T-cell (primary cell): ENCODE results near the gene PREX1. TPM values are rescaled to one million over a fixed set of nuclear protein-coding genes. Genes with fewer than 3 reads are reported as not detected.

Experiments used
- ATAC-seq, 4 experiments: fragments of 200-7000 bp in 3 of 4; fragments of 150-1000 bp in 1 of 4; cut with Tn5 transposase; replicated peaks in 1 of 4; 1 replicate in 3 of 4; 2 replicates in 1 of 4; pipeline ENCODE4 v1.10.0; 2021; ENCODE audit warnings: moderate library complexity in 3 of 4, mild to moderate bottlenecking in 2 of 4, moderate number of reproducible peaks in 1 of 4
- CTCF ChIA-PET, 2 donors: fragments of 300-600 bp; sonication (Branson Sonifier 250); formaldehyde crosslinking; loops; one replicate each; lab custom pipeline; 2022; ENCODE audit warnings: antibody characterized with exemption in 2 of 2; lab: Charles Lee
- POLR2A ChIA-PET, 2 donors: fragments of 300-600 bp; sonication (Branson Sonifier 250); formaldehyde crosslinking; loops; one replicate each; lab custom pipeline; 2022; ENCODE audit warnings: antibody characterized with exemption in 2 of 2; lab: Charles Lee
- DNase-seq, 35 experiments: peaks; one replicate each; pipeline versions ENCODE4 v3.0.0 to v3.0.0-alpha.2; 2013 to 2023
- H3K27ac ChIP-seq: one replicate; pipeline ENCODE4 v1.5.1; 2013; ENCODE audit warnings: low read length
- H3K27me3 ChIP-seq, 2 experiments: replicated peaks in 1 of 2; 1 replicate in 1 of 2; 2 replicates in 1 of 2; pipeline versions ENCODE4 v1.6.1 to v1.7.0; 2013; ENCODE audit warnings: low read length in 1 of 2, mixed read lengths in 1 of 2; ENCODE audit not compliant: control insufficient read depth in 2 of 2, insufficient read depth in 2 of 2; ENCODE audit errors: extremely low read depth in 1 of 2
- H3K36me3 ChIP-seq, 2 donors: 1 replicate in 1 of 2; 2 replicates in 1 of 2; pipeline versions ENCODE4 v1.6.1 to v1.7.0; 2013; ENCODE audit warnings: low read length in 1 of 2; ENCODE audit not compliant: control insufficient read depth in 2 of 2, insufficient read depth in 1 of 2; ENCODE audit errors: extremely low read depth in 1 of 2
- H3K4me1 ChIP-seq, 2 experiments: 1 replicate in 1 of 2; 2 replicates in 1 of 2; pipeline versions ENCODE4 v1.6.1 to v1.7.0; 2013; ENCODE audit warnings: low read length in 2 of 2, mixed read lengths in 1 of 2; ENCODE audit not compliant: insufficient read depth in 2 of 2, control insufficient read depth in 1 of 2; ENCODE audit errors: extremely low read depth in 1 of 2
- H3K4me3 ChIP-seq, 2 donors: 1 replicate in 1 of 2; 2 replicates in 1 of 2; pipeline versions ENCODE4 v1.5.1 to v1.7.0; 2013; ENCODE audit warnings: mild to moderate bottlenecking in 2 of 2, low read length in 1 of 2, moderate library complexity in 1 of 2; ENCODE audit not compliant: control insufficient read depth in 1 of 2; ENCODE audit errors: extremely low read depth in 1 of 2
- H3K9me3 ChIP-seq: 2 replicates; pipeline ENCODE4 v1.7.0; 2013
- H3K27ac Mint-ChIP-seq, 2 donors: one replicate each; pipeline ENCODE4 v1.8.0; 2020 to 2021; ENCODE audit warnings: mild to moderate bottlenecking in 2 of 2, mixed read lengths in 2 of 2
- H3K27me3 Mint-ChIP-seq, 2 donors: one replicate each; pipeline ENCODE4 v1.8.0; 2021 to 2022; ENCODE audit warnings: mixed read lengths in 2 of 2
- H3K36me3 Mint-ChIP-seq: one replicate; pipeline ENCODE4 v1.8.0; 2021; ENCODE audit warnings: mixed read lengths
- H3K4me1 Mint-ChIP-seq, 3 donors: one replicate each; pipeline ENCODE4 v1.8.0; 2020 to 2022; ENCODE audit warnings: mixed read lengths in 3 of 3, mild to moderate bottlenecking in 1 of 3
- H3K4me3 Mint-ChIP-seq, 3 donors: one replicate each; pipeline ENCODE4 v1.8.0; 2020 to 2022; ENCODE audit warnings: mild to moderate bottlenecking in 3 of 3, mixed read lengths in 3 of 3, moderate library complexity in 3 of 3
- H3K9me3 Mint-ChIP-seq, 3 donors: one replicate each; pipeline ENCODE4 v1.8.0; 2020 to 2022; ENCODE audit warnings: mixed read lengths in 3 of 3
- WGBS: methylation state at CpG from one replicate; pipeline ENCODE4 v1.1.5; 2013; ENCODE audit warnings: missing lambda C conversion rate; ENCODE audit not compliant: insufficient coverage; 5-methylcytosine and 5-hydroxymethylcytosine counted together
- total RNA-seq, 35 experiments: library from RNA in 6 of 35; stranded (reverse) in 6 of 35; fragments of 120-200 nt in 1 of 35; gene quantifications; one replicate each; pipeline versions ENCODE4 v1.2.1 to v1.2.4 and lab custom pipeline; 2013 to 2026

Gene PREX1
- total RNA-seq, 5 donors from 2014 or later (not counting 1 experiment from before 2014, with no cell fraction given) = 99.2 to 181 (median 137) TPM

DNA sequence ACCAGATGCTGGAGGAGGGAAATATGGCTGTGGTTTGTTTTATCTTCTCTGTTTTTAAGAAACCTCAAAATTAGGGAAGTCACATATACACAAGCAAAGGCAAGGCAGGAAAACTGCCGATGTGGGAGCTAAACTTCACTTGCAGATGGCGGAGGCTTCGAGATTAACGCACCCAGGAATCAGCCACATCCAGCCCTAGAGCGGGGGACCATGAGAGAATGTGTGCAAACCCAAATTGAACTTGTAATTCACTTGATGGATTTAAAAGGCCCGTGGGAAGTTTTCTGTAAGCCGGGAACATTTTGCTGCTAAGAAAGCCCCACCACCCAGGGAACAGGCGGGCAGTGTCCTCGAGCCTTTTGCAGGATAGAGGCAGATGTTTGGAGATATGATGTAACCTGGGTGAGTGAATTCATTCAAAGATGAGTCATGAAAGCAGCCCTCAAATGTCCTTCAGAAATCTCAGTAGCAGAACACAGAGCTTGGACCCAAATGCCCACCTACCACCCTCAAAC, 39.9 kb downstream of the PREX1 start:
- H3K4me1 Mint-ChIP-seq = peaks cover 0 to 59% (median 57%) of the 10 kb centered on the region in 3 donors
- no peak overlapping the region for H3K4me3 ChIP-seq
- no peaks in the 10 kb centered on the region for H3K27me3 Mint-ChIP-seq
- no peaks in the 10 kb centered on the region for H3K9me3 ChIP-seq
- no peaks in the 10 kb centered on the region for H3K9me3 Mint-ChIP-seq
- H3K4me3 Mint-ChIP-seq = peak overlapping the region in 1 of 3 donors; percentile 21
- peak in 1 of 35 experiments; percentile 13 for DNase-seq
- CTCF ChIA-PET = interaction anchor here (0.6 to 0.8 kb wide), 5 partner anchors 10 to 1129 kb away, joined by 3 to 5 read pairs (median 3); no protein-coding TSS in a partner anchor
- ATAC-seq = no peak
- peaks cover 0 to 5% of the 10 kb centered on the region in 2 donors for H3K36me3 ChIP-seq
- H3K4me1 ChIP-seq = peaks cover 0 to 81% of the 10 kb centered on the region in 2 experiments
- H3K27me3 ChIP-seq = no peaks in the 10 kb centered on the region
- POLR2A ChIA-PET = no interaction called here
- H3K27ac Mint-ChIP-seq = peak overlapping the region; percentile 75 to 79
- WGBS = no CpG with 5 or more reads among the region's 9 CpGs
- H3K27ac ChIP-seq = no peak overlapping the region
- H3K36me3 Mint-ChIP-seq = peaks cover 9% of the 10 kb centered on the region

GRCh38 chr20:48786951-48787705, 40.7 kb downstream of the PREX1 start:
- H3K4me3 Mint-ChIP-seq = peak overlapping the region in 1 of 3 donors; percentile 21
- no peaks in the 10 kb centered on the region for H3K27me3 ChIP-seq
- peaks cover 9% of the 10 kb centered on the region for H3K36me3 Mint-ChIP-seq
- no peak for DNase-seq
- peaks cover 0 to 53% (median 53%) of the 10 kb centered on the region in 3 donors for H3K4me1 Mint-ChIP-seq
- ChIA-PET POLR2A (no interaction called here), CTCF (interaction anchor here in 1 of 2 donors (0.6 to 0.7 kb wide), 2 partner anchors 12 to 1757 kb away, joined by 5 to 6 read pairs; no protein-coding TSS in a partner anchor)
- ATAC-seq = no peak
- H3K4me3 ChIP-seq = no peak overlapping the region
- peak overlapping the region; percentile 75 to 79 for H3K27ac Mint-ChIP-seq
- H3K9me3 Mint-ChIP-seq = no peaks in the 10 kb centered on the region
- H3K27ac ChIP-seq = no peak overlapping the region
- no peaks in the 10 kb centered on the region for H3K27me3 Mint-ChIP-seq
- whole genome bisulfite sequencing = 83% methylated on average over 5 of the region's 19 CpGs
- peaks cover 0 to 89% of the 10 kb centered on the region in 2 experiments for H3K4me1 ChIP-seq
- H3K36me3 ChIP-seq = peaks cover 0 to 5% of the 10 kb centered on the region in 2 donors
- H3K9me3 ChIP-seq = no peaks in the 10 kb centered on the region

- H3K36me3 ChIP-seq = peaks cover 0 to 5% of the 10 kb centered on the region in 2 donors
- H3K4me1 ChIP-seq = peaks cover 0 to 87% of the 10 kb centered on the region in 2 experiments
- Mint-ChIP-seq H3K9me3 (no peaks in the 10 kb centered on the region), H3K4me3 (peak overlapping the region in 1 of 3 donors; percentile 23), H3K36me3 (peaks cover 6% of the 10 kb centered on the region), H3K27ac (peak overlapping the region in 1 of 2 donors; percentile 72), H3K27me3 (no peaks in the 10 kb centered on the region), H3K4me1 (peaks cover 10 to 41% (median 40%) of the 10 kb centered on the region in 3 donors)
- 98% methylated on average over 8 of the region's 8 CpGs for WGBS
- no peak overlapping the region for H3K4me3 ChIP-seq
- no peaks in the 10 kb centered on the region for H3K9me3 ChIP-seq
- H3K27ac ChIP-seq = peak overlapping the region; percentile 25
- ATAC-seq (no peak), DNase-seq (no peak)
- H3K27me3 ChIP-seq = no peaks in the 10 kb centered on the region
- CTCF ChIA-PET = no interaction called here
- POLR2A ChIA-PET = no interaction called here
Measured at GRCh38 chr20:48785801-48786200, 42.0 kb downstream of the PREX1 start.

- Mint-ChIP-seq H3K4me1 (peaks cover 12 to 41% (median 34%) of the 10 kb centered on the region in 3 donors), H3K36me3 (peaks cover 6% of the 10 kb centered on the region), H3K9me3 (no peaks in the 10 kb centered on the region), H3K27ac (peak overlapping the region in 1 of 2 donors; percentile 72), H3K4me3 (peak overlapping the region in 1 of 3 donors; percentile 34), H3K27me3 (no peaks in the 10 kb centered on the region)
- Histone ChIP-seq H3K27ac (peak overlapping the region; percentile 25), H3K4me3 (no peak overlapping the region), H3K36me3 (peaks cover 0 to 5% of the 10 kb centered on the region in 2 donors), H3K4me1 (peaks cover 0 to 85% of the 10 kb centered on the region in 2 experiments), H3K9me3 (no peaks in the 10 kb centered on the region), H3K27me3 (no peaks in the 10 kb centered on the region)
- CTCF ChIA-PET = no interaction called here
- POLR2A ChIA-PET = no interaction called here
- DNase-seq (no peak), ATAC-seq (no peak)
- 91% methylated on average over 6 of the region's 6 CpGs for WGBS
Measured at GRCh38 chr20:48785256-48785655, 42.5 kb downstream of the PREX1 start.

DNA sequence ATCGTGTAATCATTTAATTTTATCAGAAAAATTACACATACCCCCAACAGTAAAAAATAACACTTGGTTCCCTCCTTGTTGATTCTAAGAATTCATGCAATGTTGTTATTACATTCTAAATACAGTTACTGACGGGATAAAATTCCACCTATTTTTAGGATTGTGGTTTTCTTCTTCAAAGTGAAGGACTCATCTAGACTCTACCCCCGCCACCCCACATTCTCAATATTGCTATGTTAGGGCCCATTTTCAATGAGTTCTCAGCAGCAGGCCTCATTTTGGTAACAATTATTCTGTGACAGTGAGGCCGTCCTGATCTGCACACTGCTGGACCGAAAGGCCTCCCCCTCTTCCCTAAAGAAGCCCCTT, 43.5 kb downstream of the PREX1 start:
- ATAC-seq (peak in 1 of 4 experiments; percentile 6), DNase-seq (no peak)
- Histone ChIP-seq H3K4me3 (no peak overlapping the region), H3K9me3 (no peaks in the 10 kb centered on the region), H3K27ac (peak overlapping the region; percentile 75), H3K4me1 (peaks cover 0 to 76% of the 10 kb centered on the region in 2 experiments), H3K36me3 (peaks cover 0 to 5% of the 10 kb centered on the region in 2 donors), H3K27me3 (no peaks in the 10 kb centered on the region)
- Mint-ChIP-seq H3K27me3 (no peaks in the 10 kb centered on the region), H3K4me3 (no peak overlapping the region), H3K4me1 (peaks cover 19 to 41% (median 24%) of the 10 kb centered on the region in 3 donors), H3K36me3 (peaks cover 8% of the 10 kb centered on the region), H3K27ac (no peak overlapping the region), H3K9me3 (no peaks in the 10 kb centered on the region)
- POLR2A ChIA-PET = no interaction called here
- no CpG with 5 or more reads among the region's 5 CpGs for WGBS
- CTCF ChIA-PET = interaction anchor here in 1 of 2 donors (0.6 to 0.7 kb wide), 2 partner anchors 15 to 66 kb away, joined by 3 to 4 read pairs; no protein-coding TSS in a partner anchor

DNA sequence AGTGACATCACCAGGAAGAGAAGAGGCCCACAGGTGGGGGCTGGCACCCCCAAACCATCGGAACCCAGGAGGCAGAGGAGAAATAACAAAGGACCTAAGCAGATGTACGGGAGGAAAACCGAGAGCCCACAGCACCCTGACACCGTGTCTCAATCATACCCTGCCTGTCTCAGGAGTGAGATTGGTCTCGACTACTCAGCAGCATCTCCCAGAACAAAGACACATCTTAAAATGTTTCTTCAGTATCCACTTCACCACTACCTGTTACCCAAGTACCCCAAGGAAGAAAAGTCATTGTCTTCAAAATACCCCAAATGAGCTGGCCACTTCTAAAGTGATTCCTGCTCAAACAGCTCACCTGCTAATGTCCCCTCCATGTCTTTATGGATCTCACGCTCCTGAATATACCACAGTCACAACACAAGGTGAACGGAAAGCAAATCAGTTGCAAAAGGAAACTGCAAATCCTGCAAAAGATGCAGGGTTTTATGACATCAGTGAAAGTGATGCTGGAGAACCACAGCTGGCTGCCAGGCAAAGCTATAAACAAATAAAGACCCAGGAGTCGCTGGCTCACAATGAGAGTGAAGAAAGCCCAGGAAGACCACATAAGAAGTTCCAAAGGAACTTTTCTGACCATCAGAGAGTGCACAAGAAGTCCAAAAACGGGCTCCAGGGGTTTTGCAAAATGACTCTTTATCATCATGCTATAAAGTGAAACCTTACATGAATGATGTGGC, 44.1 kb downstream of the PREX1 start:
- 39% methylated on average over 4 of the region's 9 CpGs for WGBS
- ATAC-seq (peak; percentile 31 to 79 (median 34)), DNase-seq (peak in 25 of 35 experiments; percentile 26 to 72 (median 44))
- Histone ChIP-seq H3K27ac (peak overlapping the region; percentile 75), H3K4me3 (no peak overlapping the region), H3K36me3 (peaks cover 0 to 5% of the 10 kb centered on the region in 2 donors), H3K27me3 (no peaks in the 10 kb centered on the region), H3K9me3 (no peaks in the 10 kb centered on the region), H3K4me1 (peaks cover 0 to 72% of the 10 kb centered on the region in 2 experiments)
- H3K4me1 Mint-ChIP-seq = peaks cover 19 to 41% (median 21%) of the 10 kb centered on the region in 3 donors
- POLR2A ChIA-PET = no interaction called here
- H3K4me3 Mint-ChIP-seq = no peak overlapping the region
- peaks cover 7% of the 10 kb centered on the region for H3K36me3 Mint-ChIP-seq
- H3K27ac Mint-ChIP-seq = no peak overlapping the region
- H3K9me3 Mint-ChIP-seq = no peaks in the 10 kb centered on the region
- CTCF ChIA-PET = interaction anchor here (0.6 to 0.7 kb wide), 3 partner anchors 14 to 422 kb away, joined by 3 to 17 read pairs (median 4); no protein-coding TSS in a partner anchor
- no peaks in the 10 kb centered on the region for H3K27me3 Mint-ChIP-seq
